Activated CD4-positive, alpha-beta T cell treated with anti-CD3 and anti-CD28 coated beads, Interleukin-2, Interleukin-6, amounts not matched to agents 100 ng/mL and 50 ng/mL, durations not matched to agents 16 hours and 8 hours (primary cell): ENCODE data around the gene AGBL4.

Experiments used
- DNase-seq: peaks from one replicate; pipeline ENCODE4 v3.0.0-alpha.2; 2020

AGBL4 gene

DNA sequence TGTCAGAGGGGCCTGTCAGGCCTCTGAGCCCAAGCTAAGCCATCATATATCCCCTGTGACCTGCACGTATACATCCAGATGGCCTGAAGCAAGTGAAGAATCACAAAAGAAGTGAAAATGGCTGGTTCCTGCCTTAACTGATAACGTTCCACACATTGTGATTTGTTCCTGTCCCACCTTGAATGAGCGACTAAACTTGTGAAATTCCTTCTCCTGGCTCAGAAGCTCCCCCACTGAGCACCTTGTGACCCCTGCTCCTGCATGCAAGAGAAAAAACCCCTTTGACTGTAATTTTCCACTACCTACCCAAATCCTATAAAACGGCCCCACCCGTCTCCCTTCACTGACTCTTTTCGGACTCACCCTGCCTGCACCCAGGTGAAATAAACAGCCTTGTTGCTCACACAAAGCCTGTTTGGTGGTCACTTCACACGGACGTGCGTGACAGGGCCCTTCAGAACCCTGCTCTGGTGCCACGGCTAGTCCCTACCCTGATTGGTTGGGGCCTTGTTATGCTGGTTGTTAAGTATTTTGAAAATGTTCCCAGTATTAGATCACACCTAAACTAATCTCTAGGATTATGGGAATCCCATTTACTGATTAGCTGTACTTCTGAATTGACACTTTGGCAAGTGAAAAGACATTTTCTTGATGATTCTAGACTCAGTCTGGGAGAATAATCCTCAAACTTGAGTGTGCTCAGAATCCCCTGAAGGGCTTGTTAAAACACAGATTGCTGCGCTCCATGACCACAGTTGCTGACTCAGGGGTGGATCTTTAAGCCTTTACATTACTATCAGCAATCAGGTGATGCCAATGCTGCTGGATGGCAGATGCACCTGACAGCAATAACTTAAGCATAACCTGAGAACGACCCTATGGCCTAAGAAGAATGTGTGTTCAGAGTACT is 1523.0 kb downstream of the AGBL4 start:
- DNase-seq: no peak

DNA sequence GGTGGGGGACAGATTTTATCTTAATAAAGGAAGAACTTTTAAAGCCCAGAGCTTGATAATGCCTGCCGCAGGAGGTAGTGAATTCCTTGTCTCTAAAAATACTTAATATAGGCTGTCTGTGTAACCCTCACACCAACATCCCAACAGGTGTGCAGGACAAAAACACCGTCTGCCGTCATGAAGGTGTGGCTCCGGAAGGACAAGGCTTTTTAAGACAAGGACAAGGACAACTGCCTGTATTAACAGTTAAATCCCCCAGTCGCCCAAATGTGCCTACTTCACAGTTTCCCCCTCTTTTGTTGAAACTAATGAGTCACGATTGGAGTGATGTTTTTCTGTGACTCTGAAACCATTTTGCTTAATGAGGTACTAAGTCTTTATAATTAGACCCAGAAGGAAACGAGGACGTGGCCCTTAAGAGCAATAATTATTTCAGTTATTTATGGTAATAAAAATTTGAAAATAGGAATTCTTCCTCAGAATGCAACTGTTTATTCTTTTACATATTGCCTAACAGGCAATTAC is 1524.5 kb downstream of the AGBL4 start:
- no peak for DNase-seq

DNA sequence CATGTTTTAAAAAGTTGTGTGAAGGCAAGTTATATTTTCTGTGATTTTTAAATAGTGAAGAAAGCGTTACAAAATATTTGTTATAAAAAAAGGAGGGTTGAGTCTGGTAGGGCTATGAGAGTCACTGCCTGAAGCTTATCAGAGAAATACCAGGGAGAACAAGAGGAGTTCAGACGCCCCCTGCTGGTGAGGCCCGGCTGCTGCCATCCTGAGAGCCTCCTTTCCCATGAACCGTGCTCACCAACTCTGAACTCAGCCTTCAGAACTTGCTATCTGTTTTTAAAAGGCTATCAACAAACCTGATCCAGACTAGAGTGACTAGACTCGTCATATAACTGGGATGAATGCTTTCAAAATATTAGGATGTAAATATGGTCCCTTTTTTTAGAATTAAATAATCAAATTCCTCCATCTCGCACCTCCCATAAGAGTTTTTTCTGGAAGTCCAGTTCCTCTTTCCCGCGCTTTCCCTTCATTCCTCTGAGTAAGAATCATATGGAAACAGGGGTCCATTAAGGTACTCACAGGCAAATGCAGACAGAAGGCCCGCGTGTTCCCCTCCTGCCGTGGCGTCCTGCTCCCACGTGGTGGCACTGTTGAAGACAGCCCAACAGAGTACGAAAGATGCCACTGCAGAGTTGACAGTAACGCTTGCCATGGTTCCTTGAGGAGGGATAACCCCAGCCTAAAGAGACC is 1525.5 kb downstream of the AGBL4 start:
- peak; percentile 74 for DNase-seq

DNA sequence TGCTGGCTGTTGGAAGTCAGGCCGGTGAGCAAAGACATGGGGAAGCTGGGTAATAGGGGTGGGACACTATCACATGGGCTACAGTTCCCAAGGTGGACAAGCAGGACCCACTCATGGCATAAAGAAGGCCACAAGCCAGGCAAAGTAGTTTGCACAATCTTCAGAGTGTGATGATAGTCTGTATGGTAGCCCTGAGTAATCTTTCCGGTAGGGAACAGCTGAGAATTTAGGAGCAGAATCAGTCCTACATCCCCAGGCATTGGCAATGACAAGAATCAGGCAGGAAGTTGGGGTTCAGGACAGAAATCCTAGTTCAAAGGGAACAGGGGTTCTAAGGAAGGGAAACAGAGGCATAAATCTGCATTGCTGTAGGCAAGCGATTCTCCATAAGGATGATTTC is 1527.8 kb downstream of the AGBL4 start:
- no peak for DNase-seq

DNA sequence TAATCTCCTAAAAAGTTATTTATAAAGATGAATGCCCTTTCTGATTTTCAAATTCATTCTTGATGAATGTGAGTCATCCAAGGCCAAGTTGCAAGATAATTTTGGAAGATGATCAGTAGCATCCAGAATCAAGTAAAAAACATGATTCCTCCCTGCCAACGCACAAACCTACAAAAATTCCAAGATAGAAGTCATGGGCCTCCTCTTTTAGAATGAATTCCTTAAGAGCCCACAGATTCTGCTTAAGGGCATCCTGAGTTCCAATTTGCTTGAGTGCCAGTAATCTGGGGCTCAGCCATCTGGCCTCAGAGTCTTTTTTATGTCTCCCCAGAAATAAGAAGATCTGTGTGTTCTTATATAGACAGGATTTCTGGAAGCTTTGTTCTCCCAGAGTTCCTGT is 1528.6 kb downstream of the AGBL4 start:
- DNase-seq: no peak

DNA sequence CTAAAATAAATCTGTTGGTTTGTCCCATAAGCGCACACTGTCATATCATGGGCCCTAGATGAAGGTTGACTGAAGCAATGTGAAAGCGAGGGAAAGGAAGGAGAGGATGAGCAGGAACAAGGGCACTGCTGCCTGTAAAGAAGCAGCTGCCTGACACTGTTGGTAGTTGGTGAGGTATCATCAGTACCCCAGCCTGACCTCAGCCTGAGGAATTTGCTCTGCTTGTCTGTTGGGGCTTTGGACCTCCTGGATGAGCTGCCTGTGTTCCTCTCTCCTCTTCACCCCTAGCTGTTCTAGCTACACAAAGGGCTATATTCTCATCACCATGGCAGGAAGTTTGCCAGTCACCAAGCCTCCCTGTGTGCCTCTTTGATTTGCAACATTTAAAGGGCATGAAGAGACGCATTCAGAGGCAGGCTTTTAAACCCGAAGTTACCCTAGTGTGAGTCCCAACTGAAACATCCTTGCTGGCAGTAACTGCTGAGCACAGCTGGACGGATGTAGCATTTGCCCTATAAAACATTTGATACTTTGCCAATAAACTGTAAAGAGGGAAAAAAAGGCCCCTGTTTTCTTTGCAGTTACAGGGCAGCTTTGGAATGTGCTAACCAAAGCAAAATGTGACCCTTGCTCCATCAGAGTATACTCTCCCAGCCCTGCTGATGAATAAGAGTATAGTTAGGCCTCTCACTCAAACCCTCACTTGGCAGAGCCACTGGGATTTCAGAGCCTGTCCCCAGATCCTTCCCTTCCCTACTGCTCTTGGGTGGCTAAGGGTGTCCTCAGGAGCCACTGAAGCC is 1529.6 kb downstream of the AGBL4 start:
- DNase-seq: no peak

DNA sequence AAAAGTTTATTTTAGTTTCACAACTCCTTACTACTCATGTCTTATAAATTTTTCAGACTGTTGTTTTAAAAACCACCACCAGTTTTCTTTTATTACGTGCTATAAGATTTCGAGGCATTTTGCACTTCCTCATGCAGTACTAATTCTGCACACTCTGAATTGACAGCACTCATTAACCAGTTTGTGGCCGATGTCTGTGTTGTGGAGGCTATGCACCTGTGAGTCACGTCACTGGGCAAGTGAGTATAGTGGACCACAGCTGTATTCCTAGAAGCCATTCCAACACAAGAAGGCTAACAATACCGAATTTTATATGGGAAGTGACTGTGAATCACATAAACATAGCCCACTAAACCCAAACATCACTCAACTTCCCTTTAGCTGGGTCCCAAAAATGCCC is 1530.7 kb downstream of the AGBL4 start:
- no peak for DNase-seq

DNA sequence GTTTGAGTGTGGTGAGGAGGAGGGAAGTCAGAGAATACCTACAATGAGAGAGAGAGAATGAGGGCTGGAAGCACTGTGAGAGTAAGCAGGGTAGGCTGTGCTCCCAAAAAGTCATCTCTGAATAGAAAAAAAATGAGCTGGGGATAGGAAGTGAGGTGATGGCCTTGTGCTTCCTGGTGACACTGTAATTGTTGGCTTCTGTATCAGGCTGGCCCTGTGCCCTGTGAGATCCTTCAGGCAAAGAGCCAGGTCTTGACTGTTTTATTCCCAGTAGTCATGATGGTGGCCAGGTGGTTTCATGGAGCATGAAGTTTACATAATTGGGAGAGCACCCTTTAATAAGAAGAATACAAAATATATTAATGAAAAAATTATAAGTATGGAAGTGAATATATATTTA is 1531.4 kb downstream of the AGBL4 start:
- DNase-seq: no peak

DNA sequence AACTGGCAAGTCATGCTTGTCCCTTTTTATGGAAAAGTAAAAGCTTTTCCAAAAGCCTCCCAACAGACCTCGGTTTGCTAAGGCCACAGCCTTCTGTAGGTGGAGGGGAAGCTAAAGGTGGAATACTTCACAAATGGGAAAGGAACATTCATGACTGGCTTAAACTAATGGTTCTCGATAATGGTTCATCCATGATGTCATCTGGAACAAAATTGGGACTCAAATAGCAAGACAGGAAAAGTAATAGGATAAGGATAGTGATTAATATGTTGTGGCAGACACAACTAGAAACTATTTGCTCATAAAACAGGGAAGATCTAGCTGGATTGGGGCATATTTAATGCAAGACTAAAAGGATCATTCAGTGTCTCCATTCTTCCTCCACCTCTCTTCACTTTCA is 1535.0 kb downstream of the AGBL4 start:
- no peak for DNase-seq
